Temporal lobe (tissue), 1 donor: ENCODE measurements around the gene CCDC178. TPM values are rescaled to one million over a fixed set of nuclear protein-coding genes. Genes with fewer than 3 reads are reported as not detected.

Experiments used
- total RNA-seq: library from RNA; depleted of rRNA; stranded (reverse); fragments of >200 nt; gene quantifications from one replicate; pipeline ENCODE4 v1.2.3, GENCODE V29; 2014

The CCDC178 gene
- total RNA-seq, 1 donor from 2014 or later, result 1.2 TPM

Other genes starting within 250 kb of the CCDC178 start
- 91.7 TPM for gene ASXL3, start 137.5 kb upstream of the CCDC178 start, total RNA-seq